Transverse colon (tissue), 4 donors: ENCODE measurements around the gene CRYBG2.

Source experiments
- CTCF ChIP-seq, 5 experiments: fragments of 200-600 bp in 3 of 5; fragments of 450-650 bp in 2 of 5; sonication (generic) in 3 of 5; IDR thresholded peaks; 1 replicate in 2 of 5; 2 replicates in 3 of 5; pipeline ENCODE4 v1.5.1; 2016 to 2017; ENCODE audit warnings: antibody characterized with exemption in 5 of 5, inconsistent platforms in 3 of 5, mild to moderate bottlenecking in 2 of 5, moderate library complexity in 1 of 5
- POLR2A ChIP-seq: fragments of 450-650 bp; IDR thresholded peaks from one replicate; pipeline ENCODE4 v1.6.1; 2016; ENCODE audit warnings: antibody characterized with exemption, mild to moderate bottlenecking, moderate library complexity
- POLR2AphosphoS5 ChIP-seq, 3 donors: sonication (generic); formaldehyde crosslinking; IDR thresholded peaks; one replicate each; pipeline ENCODE4 v1.6.1; 2016; ENCODE audit warnings: antibody characterized with exemption in 3 of 3

- TF ChIP-seq CTCF (IDR thresholded peaks at IDR 0.05), result no peak
- TF ChIP-seq POLR2AphosphoS5 (IDR thresholded peaks at IDR 0.05), result no peak
- no peak for TF ChIP-seq POLR2A
Measured at GRCh38 chr1:26345718-26346117, 8.2 kb downstream of the CRYBG2 start.
